ELR (cell line): Measurements from ENCODE around the gene LIPJ.

ENCODE experiments used
- DNase-seq: peaks from one replicate; pipeline ENCODE4 v3.0.0-alpha.2; 2015; ENCODE audit warnings: low read depth

LIPJ gene, protein sequence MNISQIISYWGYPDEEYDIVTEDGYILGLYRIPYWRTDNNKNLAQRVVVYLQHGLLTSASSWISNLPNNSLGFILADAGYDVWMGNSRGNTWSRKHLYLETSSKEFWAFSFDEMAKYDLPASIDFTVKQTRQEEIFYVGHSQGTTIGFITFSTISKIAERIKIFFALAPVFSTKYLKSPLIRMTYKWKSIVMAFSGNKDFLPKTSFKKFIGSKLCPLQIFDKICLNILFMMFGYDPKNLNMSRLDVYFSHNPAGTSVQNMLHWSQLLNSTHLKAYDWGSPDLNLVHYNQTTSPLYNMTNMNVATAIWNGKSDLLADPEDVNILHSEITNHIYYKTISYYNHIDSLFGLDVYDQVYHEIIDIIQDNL

DNA sequence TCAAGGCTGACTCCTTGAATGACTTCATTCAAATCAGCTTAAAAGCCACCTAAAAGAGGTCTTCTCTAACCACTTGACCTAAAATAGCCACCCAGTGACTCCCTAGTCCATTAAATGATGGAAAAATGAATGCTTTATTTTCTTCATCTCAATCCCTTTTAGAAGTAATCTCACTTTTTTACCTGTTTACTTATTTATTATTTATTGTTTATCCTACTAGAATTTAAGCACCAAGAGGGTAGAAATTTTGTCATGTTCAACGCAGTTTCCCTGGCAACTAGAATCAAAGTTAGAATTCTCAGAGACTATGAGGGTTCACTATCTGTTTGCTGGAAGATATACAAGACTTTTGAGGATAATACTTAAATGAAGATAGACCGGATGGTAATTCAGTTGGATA lies at the start of gene LIPJ:
Gene LIPJ, plus strand, starts transcription at position 301 of the 400 bp plus-strand sequence. CDS start 3,926 bp downstream, outside the sequence.
- DNase-seq = no peak

DNA sequence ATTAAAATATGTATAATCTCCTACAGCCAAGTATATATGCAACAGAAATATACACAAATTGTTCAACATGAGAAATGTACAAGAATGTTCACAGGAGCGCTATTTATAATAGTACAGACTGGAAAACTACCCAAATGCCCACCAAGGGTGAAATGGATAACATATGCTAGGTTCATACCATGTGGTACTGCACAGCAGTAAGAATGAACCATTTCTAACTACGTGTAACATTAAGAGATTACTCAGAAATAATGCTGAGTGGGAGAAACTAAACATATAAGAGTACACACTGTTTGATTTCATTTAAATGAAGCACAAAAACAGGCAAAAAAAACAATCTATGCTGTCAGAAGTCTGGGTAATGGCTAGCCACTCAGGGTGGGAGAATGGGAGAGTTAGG lies 49.2 kb upstream of the LIPJ start:
- no peak for DNase-seq

DNA sequence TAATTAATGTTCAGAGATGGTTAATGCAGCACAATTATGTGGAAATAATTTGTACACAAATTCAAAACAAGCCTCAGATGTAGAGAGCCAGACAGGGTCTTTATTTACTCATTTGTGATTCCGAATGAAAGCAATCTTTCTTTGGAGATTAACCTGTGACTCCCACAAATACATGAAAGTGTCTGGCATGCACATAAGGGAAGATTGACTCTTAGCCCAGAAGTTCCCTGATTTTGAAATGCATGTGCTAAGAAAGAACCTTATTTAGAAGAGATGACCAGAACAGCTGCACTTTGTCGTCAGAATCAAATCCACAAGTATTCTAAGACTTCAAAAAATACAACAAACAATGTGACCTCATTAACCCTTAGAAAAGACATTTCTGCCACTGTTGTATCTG lies 48.5 kb upstream of the LIPJ start:
- DNase-seq = no peak

DNA sequence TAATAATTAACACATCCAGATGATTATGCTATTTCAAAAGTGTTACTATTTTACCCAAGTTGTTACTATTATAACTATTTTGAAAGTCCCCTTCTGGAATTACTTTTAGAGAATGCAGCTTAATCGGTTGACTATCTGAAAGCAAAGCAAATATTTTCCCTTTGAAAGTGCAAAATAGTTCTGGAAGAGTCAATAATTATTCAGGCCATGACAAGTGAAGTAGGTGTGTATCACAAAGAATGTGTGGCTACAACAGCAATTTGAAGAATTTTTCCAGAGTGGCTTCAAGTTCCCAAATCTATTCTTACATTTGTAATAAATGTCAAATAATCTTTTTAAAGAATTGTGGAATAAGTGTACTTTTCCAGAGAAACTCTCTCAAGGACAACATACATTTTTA lies 46.2 kb upstream of the LIPJ start:
- no peak for DNase-seq

DNA sequence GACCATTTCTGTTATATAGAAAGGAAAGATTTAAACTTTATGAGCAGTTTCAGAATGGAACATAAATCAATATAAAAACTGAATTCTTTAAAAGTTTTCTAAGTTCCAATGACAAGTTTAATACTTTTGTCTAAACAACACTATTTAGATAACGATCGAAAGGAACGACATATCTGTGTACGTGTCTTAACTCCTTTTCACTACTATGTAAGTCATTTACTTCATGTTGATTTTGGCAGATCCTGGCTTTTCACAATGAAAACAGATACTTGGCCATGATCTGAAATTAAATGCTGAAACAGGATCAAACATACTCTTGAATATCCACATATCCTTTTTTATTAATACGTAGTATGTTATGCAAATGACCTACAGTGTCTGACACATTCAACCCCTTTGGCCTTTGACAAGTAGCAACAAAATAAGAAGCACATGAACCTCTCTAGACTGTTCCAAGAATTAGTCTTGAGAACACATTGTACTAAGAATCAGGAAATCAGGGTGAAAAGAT lies 45.4 kb upstream of the LIPJ start:
- no peak for DNase-seq

DNA sequence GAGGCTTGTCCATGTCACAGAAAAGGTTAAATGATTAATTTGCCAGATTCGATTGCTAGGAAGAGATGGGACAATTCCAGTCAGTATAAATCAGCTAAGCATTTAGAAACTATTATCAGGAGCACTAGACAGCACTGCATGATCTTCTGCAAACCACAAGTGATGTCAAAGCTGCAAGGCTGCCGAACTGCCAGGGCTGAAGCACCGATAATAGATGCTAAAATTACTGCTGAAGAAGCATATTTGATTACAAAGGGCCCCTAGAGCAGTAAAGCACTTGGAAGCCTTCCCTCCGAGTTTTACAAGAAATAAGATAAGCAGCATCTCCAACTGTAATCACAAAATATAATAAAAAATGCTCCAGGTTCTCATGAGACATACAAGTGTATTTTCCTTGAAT lies 44.0 kb upstream of the LIPJ start:
- DNase-seq = no peak

DNA sequence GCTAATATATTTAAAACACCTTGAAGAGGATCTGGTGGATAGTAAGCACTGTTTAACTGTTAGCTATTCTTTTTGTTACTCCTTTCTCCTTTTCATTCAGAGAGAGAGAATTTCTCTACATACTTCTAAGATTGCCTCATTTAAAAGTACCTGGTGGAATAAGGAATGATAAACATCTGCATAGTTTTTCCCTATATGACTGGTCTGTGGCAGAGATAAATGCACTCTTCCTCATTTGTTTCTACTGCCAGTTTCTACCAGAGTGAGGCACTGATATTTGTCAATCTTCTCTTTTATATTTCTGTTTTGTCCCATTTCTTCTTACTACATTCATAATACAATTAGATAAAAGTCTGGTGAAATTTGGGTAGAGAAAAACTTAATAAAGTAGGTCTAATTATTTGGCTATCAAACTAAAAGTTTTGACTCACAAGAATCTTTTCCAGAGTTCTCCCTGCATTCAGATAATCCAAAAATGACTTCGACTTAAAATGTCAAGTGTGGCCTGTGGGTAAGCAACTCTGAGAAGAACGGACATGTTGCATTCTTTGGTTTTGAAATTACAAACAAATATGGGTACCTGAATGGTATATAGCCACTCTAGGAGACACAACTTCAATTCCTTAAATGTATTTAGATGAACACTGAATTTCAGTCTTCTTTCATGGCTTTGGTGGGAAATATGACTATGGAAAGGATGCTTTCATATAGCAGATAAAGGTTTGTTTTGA lies 42.3 kb upstream of the LIPJ start:
- DNase-seq = no peak

DNA sequence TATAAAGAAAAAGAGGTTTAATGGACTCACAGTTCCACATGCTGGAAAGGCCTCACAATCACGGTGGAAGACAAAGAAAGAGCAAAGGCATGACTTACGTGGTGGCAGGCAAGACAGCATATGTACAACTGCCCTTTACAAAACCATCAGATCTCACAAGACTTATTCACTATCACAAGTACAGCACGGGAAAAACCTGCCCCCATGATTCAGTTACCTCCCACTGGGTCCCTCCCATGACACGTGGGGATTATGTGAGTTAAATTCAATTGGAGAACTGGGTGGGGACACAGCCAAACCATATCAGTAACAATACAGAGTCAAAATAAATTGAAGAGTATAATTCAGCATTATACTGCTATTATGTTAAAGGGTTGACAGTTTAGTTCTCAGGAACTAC lies 41.2 kb upstream of the LIPJ start:
- DNase-seq = no peak

DNA sequence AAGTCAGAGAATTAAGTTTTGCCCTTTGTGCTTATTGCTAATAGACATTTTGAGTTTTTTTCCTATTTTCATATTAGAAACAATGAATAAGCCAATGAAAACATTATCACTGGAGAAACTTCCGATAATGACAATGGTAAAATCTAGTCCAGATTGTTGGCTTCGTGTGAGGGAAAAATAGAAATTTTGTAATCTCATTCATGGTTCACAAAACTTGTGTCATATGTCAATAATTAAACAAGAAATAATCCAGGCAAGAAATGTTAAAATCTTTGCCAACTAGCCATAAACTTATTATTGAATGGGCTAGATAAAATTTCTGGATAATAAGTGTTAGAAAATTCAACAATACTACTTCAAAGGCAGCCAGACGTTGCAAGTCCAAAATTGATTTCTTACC lies 40.1 kb upstream of the LIPJ start:
- no peak for DNase-seq

DNA sequence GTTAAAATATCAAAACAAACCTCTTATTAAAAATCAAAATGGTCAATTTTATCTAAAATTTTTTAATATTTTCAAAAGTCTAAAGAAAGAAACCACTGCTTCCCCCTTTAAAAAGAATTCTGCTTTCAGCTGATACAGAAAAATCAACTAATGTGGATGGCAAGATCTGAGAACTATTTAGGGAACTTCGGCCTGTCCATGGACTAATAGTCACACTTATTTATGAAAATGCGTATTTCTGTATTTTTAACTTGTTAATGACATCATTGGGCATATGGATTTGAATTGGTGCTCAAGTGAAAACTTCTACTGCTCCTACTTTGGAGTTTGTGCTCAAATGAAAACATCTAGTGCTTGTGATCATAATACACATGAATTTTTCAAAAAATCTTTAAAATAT lies 35.3 kb upstream of the LIPJ start:
- DNase-seq = no peak

DNA sequence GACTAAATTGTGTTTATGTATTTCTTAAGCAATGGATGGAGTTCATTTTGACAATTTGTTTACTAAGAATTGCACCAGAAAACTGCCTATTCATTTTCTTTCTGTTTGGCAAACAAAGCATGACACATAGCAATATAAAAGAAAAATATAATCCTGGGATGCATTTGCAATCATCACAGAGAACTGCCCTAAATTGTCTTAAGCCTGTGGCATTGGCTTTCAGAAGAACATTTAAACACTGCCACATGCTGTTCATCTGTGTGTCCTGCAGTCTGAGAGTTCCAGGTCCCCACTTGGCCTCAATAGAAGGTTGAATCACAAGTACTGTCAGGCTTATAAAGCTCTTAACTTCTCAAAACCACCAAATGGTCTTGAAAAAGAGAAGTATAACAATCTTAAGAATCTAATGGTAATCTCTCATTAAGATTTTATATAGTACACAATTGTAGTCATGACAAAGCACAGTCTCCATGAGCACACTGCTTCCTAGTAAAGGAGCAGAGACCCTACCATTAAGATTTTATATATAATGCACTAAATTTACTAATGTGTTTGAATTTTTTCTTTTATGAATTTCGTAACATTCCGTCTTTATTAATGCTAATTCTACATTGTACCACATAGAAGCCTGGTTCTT lies 33.3 kb upstream of the LIPJ start:
- peak; percentile 72 for DNase-seq

DNA sequence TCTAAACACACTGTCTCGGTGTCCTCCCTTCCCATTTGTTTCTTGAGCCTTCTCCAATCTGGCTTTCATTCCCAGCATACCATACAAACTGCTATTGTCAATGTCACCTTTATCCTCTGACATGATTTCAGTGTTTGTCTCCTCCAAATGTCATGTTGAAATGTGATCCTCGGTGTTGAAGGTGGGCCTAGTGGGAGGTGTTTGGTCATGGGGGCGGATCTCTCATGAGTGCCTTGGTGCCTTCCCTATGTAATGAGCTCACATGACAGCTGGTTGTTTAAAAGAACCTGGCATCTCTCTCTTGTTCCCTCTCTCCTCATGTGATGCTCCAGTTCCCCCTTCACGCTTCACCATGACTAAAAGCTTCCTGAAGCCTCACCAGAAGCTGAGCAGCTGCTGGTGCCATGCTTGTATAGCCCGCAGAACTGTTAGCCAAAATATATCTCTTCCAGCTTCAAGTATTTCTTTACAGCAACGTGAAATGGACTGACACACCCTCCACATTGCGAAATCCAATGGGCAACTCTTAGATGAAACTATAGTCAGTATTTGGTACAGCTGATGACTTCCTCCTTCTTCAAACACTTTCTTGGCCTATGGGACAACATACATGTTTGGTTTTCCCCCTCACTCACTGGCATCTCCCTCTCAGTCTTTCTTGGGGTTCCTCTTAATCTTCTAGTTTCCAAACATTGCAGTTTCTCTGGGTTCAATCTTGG lies 31.2 kb upstream of the LIPJ start:
- DNase-seq = no peak

DNA sequence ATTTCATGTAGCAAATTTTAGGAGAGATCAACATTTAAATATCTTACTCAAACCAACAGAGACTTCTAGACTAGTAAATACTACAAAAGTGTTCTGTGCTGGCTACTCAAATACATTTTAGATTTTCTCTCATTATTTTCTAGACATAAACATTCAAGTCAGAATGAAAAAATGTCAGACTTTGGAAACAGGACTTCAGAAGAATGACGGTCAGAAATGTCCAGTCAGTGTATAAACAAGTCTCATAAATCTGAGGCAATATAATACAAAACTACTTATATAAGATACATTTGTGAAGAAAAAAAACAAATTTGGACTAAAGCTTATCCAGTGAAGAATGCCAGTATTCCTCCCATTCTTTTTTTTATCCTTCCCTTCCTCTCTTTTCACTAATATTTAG lies 29.3 kb upstream of the LIPJ start:
- DNase-seq = no peak

DNA sequence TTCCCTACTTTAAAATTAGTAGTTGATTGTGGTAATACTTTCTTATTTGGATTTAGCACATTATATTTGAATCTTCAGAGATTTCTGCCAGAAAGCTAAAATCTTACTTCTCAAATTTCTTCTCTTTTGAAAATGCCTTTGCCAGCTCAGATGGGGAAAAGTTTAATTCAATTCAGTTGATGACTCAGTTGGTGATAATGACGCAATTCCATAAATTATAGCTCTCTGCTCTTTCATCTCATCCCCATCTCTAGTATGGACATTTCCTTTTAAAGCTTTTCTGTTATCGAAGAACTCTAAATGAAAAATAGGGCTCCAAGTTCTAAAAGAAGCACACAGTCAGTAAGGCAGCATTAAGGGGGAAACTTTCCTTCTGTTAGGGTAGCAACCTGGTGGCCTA lies 28.9 kb upstream of the LIPJ start:
- peak; percentile 53 for DNase-seq

DNA sequence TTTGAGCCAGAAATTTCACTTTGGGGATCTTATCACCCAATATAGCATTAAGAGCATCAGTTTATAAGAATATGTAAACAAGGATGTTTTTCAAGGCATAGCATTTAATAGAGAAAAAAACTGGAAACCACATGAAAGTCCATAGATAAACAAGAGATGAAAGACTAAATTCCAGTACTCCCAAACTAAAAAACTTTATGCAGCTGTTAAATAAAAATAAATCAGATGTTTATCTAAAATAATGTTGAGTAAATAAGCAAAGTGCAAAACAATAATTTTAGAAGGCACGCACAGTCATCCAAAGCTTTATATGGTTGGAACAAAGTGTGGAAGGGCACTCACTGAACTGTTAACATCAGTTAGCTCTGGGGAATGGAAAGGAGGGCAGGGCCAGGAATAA lies 24.4 kb upstream of the LIPJ start:
- DNase-seq = no peak

DNA sequence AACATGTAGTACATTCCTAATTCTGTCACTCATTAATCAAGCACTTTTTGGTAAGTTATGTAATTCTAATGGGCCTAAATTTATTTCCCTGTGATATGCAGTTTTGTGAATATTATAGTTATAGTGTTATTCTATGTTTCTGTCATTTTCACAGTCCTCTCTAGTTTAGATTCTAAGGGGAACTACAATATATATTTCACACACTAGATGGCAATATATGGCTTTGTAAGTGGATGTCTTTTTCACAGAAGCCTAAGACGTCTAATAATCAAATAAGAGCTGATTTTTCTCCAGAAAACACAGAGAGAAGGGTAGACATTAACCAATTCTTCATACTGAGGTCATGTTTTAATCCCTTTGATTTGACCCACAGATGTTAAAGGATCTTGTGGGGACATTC lies 21.5 kb upstream of the LIPJ start:
- peak; percentile 64 for DNase-seq

DNA sequence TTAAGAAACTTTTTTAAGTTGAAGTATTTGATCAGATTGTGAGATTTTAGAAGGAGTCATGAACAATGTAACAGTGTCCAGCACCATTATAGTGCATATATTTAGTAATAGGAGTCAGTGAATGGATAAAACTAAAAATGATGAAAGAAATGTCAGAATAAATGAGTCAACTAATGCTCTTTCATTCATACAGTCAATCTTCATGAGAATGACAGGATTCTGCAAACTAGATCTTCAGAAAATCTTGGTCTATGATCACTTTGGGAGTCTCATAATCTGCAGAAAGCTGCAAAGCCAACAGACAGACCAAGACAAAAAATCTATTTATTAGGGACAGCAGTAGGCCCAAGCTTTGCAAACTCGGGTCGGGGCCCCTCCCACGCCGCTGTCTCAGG lies 4.2 kb upstream of the LIPJ start:
- no peak for DNase-seq

DNA sequence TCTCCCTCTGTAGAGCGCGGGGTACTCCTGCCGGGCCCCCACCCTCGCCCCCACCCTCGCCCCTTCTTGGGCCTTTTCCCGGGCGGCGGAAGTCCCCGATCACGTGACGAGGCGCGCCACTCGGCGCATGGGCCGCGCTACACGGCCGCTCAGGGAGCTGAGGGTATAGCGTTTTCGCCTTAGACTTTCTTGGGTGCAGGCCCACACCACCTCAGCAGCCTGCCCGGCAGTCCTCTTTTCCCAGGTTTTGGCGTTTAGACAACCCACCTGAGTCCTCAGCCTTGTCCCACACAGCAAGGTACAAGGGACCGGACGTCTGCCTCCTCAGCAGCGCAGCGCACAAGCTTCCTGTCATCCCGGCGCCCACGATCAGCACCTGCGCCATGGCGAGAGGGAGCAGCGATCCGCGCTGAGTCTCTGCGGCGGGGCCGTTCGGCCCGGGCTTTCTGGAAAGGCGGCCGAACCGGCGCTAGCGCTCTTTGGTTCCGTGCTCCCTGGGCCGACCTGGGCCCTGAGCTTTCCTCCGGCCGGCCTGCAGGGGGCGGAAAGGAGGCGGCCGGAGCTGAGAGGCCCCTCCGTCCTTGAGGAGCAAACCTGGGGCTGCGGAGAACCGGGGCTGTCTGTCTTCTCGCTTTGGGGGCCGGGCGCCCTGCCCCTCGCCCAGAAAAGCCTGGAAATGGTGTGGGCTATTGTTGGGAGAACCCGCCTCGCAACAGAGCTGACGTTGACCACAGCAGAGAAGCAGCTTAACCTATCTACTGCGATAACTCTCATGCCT lies 3.6 kb upstream of the LIPJ start, which contains the start of gene RNLS:
Gene RNLS, minus strand, starts transcription at position 513 of the 778 bp plus-strand sequence.
- DNase-seq = peak; percentile 52

DNA sequence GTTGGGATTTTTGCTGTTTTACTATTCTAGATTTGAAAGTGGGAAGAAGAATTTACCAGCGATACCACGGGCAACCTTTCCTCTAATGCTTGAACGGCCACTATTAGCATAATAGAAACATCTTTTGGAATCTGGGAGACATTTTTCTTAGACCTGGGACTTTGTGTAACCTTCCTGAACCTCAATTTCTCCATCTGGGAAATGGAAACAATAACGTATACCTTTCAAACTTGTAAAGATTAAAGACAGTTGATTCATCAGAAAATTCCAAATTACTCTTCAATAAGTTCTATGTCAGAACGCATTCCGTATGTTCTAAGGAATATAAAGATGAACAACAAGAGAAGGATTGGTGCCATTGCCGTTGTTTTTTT lies 3.0 kb upstream of the LIPJ start:
- no peak for DNase-seq

DNA sequence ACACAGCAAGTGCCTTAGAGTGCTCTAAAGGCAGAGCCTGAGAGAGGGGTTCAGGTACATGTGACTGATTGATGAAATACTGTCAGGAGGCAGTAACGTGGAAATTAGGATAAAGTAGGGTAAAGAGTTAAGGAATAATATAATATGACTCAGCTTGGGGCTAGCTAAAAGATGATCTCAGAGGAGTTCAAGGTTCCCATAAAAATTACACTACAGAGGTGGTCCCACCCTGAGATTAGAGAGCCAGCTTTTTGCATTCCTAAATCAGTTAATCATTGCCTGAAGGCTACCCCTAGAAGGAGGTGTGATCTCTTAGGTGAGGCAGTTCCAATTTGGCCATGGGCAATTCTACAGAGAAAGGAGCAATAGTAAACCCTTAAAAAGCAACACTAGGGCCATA lies 5.8 kb downstream of the LIPJ start:
- DNase-seq = peak; percentile 5

DNA sequence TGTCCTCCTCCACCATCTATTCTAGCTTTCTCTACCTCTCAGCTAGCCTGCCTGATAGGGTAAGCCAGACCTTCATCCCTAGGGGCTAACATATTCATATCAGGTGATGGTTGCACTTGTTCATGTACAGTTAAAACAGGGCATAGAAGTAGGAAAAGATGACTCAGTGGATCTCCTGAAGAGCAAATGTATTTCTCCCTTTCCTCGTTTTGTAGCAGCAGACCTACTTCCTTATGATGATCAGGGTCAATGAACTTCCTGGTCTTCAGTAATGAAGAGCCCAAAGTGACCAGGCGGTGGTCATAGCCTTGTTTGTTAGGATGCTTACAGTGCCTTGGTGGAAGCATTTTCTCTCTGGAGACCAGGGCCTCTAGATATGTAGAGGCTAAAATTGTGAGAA lies 6.3 kb downstream of the LIPJ start:
- DNase-seq = no peak

DNA sequence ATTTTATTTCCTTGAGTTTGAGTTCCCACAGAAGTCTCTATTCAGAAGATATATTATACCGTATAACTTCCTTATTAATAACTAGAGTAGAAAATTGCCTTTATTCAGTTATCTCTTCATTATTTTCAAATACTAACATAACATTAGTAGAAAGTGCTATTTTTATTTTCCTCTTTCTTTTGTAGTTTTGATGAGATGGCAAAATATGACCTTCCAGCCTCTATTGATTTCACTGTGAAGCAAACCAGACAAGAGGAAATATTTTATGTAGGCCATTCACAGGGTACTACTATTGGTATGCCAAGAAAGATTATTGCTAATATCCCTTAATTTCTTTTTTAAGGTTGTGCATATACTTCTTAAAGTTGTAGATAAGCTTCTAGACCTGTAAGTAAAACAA lies 7.9 kb downstream of the LIPJ start:
- no peak for DNase-seq
